ENCODE results near the gene AEN. TPM values are rescaled to one million over a fixed set of nuclear protein-coding genes. Genes with fewer than 3 reads are reported as not detected.

The AEN gene
- total RNA-seq, 1 donor from 2014 or later = 33.0 TPM

DNA sequence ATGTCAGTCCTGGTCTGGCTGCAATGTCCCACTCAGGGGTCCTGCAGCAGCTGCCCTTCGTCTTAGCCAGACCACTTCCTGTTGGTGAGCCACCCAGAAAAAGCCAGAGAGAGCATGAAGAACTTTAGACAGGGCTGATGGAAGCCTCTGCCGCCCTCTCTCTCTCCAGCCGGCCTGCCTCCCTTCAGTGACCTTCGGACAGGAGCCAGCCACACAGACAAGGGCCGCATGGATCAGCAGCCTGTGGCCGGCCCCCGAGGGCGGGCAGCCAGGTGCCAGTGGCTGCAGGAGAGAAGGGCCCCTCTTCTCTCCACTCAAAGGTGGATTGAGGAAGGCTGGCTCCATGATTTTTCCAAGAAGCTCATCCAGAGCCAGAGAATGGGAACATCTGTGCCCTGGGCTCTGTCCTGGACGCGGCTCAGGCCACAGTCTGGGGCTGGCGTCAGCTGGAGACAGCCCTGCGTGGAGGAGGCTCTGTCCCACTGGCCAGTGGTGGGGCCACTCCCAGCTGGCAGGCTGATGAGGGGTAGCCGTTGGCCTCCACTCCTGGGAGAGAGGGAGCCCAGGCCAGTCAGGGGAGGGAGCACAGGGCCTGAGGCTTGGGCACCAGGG is 60.6 kb downstream of the AEN start:
- no peaks in the 10 kb centered on the region for H3K36me3 Mint-ChIP-seq
- H3K27me3 Mint-ChIP-seq (ENCODE audit: low read depth) = peaks cover 27% of the 10 kb centered on the region
- H3K27ac Mint-ChIP-seq = no peak overlapping the region
- no peaks in the 10 kb centered on the region for H3K4me1 Mint-ChIP-seq
- DNase-seq (ENCODE audit: low spot score in 2 of 2, unreplicated experiment in 2 of 2) = no peak
- no peaks in the 10 kb centered on the region for H3K9me3 Mint-ChIP-seq
- H3K4me3 Mint-ChIP-seq = no peak overlapping the region
- no peak for TF ChIP-seq CTCF (IDR thresholded peaks at IDR 0.05; ENCODE audit: unreplicated experiment)

Small RNAs within 50 kb of the gene (microRNA-seq; reads per million reads assigned to microRNA genes)
- 2.9 reads per million, percentile 3 among the genes with 10 or more reads in this experiment for gene MIR1179
- gene MIR3529 = not detected
- not detected for gene MIR7-2

Other genes with a start within 250 kb of the AEN start
- gene MRPL46, start 154.0 kb upstream of the AEN start, total RNA-seq = 18.6 to 19.2 TPM (median 18.9 TPM) in 3 replicates
- gene MRPS11, start 153.6 kb upstream of the AEN start, total RNA-seq = 31.2 to 38.9 TPM (median 33.1 TPM) in 3 replicates
- gene DET1, start 74.7 kb upstream of the AEN start, total RNA-seq = 13.9 to 14.7 TPM (median 14.4 TPM) in 3 replicates
- gene ISG20, start 17.7 kb downstream of the AEN start, total RNA-seq = 1.7 to 3.4 TPM (median 1.9 TPM) in 3 replicates
- gene ACAN, start 182.1 kb downstream of the AEN start, total RNA-seq = 0.07 to 0.13 TPM (median 0.09 TPM) in 3 replicates

Data from mesothelial cell of epicardium (in vitro differentiated cells).